GM18909 (cell line): ENCODE measurements around the gene F12.
"Not testable (repeated sequence)": the region's sequence is repeated elsewhere in the genome, so short reads cannot be mapped to it uniquely, and the experiment has no call there.

Experiments
- ATAC-seq: cut with Tn5 transposase; IDR thresholded peaks from one replicate; pipeline ENCODE4 v1.9.1; 2021; ENCODE audit warnings: mild to moderate bottlenecking; ENCODE audit not compliant: unreplicated experiment, poor library complexity

F12 gene

DNA sequence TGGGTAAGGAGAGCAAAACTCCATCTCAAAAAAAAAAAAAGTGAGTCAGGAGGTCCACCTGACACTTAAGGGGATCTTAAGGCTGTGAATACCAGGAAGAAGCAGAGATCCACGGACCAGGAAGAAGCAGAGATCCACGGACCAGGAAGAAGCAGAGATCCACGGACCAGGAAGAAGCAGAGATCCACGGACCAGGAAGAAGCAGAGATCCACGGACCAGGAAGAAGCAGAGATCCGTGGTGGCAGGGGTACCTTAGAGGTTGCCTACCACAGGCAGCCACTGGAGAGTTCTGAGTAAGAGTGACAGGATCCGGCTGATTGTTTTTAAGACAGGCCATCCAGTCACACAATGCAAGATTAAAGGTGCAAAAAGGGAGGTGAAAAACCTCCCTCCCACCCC lies 11.1 kb upstream of the F12 start:
- not testable (repeated sequence) for ATAC-seq

DNA sequence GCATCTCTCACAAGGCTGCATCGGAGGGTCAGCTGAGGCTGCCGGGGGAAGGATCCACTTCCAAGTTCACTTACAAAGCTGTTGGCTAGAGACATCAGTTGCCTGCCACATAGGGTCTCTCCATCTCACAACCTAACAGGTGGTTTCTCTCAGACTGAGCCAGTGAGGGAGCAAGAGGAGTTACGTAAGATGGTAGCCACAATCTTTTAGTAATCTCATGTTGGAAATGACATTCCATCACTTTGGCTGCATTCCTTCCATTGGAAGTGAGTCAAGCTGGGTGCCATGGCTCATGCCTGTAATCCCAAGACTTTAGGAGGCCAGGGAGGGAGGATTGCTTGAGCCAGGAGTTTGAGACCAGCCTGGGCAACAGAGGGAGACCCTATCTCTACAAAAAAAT lies 9.7 kb upstream of the F12 start:
- ATAC-seq, result no peak

DNA sequence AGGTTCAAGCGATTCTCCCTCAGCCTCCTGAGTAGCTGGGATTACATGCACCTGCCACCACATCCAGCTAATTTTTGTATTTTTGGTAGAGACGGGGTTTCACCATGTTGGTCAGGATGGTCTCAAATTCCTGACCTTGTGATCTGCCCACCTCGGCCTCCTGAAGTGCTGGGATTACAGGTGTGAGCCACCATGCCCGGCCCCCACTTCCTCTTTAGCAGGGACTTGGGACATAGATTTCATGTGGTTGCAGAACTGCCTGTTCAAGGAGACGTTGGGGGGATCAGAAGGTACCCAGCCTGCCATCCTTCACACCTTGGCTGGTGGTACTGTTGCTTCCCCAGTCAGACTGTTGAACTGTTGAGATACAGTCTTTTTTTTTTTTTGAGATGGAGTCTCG lies 7.7 kb upstream of the F12 start:
- not testable (repeated sequence) for ATAC-seq

DNA sequence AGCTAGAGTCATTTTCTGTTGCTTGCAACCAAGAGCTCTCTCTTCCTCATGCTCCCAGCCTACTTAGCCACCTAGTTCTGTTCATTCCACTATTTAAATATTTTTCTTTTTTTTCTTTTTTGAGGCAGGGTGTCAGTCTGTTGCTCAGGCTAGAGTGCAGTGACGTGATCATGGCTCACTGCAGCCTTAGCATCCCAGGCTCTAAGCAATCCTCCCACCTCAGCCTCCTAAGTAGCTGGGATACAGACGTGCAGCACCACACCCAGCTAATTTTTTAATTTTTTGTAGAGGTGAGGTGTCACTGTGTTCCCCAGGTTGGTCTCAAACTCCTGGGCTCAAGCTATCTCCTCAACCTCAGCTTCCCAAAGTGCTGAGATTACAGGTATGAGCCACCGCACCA lies 5.1 kb upstream of the F12 start:
- ATAC-seq, result no peak

DNA sequence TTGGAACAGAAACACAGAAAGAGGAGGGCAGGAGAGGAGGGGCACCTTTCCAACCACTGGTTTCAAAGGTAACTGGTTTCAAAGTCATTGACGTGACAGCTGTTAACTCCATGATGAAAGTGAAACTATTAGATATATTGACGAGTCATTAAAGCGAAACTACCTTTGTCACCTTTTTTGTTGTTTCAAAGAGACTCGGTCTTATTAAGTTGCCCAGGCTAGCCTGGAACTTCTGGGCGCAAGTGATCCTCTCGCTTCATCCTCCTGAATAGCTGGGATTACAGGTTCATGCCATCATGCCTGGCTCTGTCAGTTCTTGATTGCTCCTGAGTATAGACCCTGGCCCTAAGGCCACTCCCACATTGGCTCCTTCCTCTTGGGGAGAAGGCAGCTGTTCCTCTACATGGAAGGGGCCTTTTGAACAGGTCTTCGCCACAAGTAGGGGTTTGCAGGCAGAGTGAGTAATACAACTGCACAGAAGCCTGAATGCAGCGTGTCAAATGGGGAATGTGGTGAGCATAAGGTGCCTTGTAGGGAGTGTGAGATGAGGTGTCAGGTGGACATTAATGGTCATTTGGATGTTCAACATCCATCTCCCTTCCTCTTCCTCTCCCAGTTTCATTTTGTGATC lies 3.4 kb upstream of the F12 start:
- peak; percentile 58 for ATAC-seq

DNA sequence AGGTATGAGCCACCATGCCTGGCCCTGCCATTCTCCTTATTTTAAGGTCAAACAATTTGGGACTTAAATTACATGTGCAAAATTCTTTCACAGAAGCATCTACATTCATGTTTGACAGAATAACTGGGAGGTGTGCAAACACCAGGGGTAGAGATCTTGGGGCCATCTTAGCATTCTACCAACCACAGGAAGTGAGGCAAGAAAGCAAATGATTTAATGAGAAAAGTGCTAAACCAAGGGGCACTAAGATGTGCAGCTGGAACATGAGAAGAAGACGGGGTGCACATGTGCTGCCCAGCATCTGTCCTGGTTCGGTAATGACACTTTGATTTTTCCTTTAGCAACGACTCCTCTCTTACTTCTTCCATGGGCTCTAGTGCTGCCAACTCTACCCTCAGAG lies 1.2 kb upstream of the F12 start:
- no peak for ATAC-seq

DNA sequence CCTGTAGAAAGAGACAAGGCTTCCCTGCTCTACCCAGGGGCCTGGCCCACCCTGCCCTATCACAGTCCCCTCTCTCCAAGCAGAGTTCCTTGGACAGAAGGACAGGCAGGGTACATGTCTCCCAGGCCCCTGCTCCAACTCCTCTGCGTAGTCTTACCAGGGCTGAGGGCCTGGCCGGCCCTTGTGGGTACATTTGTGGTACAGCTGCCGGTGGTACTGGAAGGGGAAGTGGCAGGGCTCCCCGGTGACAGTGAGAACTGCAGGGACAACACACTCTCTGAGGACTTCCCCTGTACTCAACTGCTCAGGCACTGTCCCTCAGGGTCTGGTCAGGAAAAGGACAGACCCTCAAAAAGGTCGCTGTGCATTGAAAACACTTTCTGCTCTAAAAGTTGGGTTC lies 3.6 kb downstream of the F12 start:
- no peak for ATAC-seq

DNA sequence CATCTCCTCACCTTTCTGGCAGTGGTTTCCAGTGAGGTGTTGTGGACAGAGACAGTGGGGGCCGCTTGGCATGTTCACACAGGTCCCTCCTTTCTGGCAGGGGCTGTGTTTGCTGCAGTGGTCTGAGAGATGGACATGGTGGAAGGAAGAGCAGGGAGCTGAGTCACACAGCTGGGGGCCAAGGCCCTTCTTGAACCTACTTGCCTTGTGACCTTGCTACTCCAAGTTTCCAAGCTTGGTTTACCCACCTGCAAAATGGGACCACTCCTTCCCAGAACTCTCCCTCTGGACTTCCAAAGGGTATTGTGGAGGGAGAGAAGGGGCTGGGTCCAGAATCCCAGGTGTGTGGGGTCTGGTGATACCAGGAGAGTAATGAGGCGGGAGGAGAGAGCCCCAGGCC lies 4.1 kb downstream of the F12 start:
- ATAC-seq, result no peak

DNA sequence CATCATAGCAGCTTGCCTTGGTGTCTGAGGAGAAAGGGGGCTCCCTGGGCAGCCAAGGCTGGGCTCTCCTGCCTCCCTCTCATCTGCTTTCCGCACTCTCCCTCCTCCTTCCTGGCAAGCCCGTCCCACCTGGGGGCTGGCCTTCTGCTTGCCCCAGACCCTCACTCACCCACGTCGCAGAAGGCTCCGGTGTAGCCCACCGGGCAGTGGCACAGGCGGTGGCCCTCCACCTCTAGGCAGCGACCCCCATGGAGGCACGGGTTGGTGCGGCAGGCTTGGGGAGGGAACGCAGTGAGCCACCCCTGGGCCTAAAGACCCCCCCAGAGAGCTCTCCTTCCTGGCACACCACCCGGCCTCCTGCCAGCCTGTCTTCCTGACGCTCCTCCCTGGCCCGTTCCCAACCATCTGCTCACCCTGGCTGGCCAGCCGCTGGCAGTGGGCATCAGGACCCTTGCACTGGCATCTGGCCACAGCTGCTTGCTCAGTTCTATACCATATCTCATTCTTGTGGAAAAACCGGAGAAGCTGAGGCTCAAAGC lies 4.7 kb downstream of the F12 start:
- ATAC-seq, result no peak

DNA sequence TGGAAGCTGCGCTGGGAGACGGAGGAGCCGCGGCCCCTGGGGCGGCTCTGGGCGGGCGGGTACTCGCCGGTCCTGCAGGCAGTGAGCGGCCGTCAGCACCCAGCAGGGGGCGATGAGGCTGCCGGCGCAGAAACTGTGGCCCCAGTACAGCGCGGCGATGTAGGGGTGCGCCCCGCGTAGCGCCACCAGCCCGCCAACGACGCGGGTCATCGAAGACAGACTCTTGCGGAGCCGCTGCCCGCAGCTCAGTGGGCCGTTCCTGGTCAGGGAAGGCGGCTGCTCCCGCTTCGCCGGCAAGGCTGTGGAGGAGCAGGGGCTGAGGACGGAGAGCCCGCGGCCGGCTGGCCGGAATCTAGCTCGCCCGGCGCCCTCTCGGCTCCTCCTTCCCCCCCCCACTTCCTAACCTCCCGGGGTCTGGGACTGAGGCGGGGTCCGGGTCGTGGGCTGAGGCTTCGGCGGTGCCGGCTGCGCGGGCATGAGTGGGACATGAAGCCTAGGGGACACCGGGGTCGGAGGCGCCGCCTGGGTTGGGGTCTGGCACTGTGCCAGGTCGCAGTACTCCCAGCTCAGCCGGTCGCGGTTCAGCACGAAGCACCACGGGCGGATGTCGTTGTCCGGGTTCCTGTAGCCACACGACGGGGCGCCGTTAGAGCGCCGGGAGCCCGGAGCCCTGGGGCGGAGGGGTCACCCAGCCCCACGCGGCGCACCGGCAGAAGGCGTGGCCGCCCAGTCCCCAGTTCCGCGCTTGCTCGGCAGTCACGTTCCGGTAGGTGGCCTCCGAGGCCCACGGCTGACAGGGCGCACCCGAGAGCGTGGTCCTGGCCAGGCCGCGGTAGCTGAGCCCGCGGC lies 5.3 kb downstream of the F12 start:
- ATAC-seq, result peak; percentile 76

DNA sequence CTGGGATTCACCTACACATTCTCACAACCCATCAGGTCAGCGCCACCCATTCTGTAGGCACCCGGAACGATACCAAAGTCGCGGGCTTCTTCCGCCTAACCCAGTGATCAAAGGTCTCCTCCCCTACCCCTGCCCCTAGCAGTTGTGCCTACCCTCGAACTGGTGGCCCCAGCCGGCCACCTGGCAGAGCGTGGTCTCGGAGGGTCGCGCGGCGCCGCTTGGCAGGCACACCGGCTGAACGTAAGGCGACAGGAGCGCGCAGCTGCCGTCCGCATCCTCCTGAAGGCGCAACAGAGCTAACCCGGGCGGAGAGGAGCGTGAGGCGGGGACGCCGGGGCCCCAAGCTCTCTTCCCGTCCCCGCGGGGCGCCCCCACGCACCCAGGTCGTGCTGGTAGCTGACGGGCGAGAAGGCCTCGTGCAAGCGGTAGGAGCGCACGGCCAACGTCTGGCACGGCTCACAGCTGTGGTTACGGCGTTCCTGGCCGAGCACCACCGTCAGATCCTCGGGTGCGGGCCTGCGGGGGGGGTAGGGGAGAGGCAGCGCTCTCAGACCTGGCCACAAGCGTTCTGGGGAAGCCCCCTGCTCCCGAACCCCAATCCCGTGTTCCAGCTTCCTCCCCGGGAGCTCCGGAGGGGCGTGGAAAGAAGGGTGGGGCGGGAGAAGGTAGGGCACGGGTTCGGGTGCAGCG lies 6.1 kb downstream of the F12 start:
- peak; percentile 21 for ATAC-seq

DNA sequence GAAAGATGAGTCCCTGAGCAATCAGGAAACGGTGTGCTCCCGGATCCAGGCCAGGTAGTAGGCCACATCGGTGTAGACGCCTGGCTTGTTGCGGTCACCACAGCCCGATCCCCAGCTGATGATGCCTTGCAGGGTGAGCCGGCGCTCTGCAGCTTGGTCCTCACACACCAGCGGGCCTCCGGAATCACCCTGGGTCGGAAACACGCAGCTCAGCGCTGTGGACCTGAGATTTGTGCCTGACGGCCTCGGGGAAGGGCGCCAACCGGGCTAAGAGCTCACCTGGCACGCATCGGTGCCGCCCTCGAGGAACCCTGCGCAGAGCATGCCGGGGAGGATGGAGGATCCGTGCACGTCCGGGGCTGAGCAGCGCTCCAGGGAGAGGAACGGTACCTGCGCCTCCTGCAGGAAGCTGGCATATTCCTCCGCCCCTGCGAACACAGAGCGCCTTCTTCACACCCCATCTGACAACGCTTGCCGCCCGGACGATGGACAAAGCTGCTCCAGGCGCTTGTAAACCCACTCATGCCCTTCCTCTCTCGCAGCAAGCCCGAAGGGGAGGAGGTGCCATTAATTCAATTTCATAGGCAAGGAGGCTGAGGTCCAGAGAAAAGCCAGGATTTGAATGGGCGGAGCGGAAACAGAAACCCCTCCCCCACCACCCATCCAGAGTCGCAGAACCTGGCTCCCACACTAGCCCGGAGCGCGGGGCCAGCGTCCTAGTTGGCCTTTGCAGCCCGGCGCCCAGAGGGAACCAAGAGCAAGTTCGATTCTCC lies 6.9 kb downstream of the F12 start:
- no peak for ATAC-seq

DNA sequence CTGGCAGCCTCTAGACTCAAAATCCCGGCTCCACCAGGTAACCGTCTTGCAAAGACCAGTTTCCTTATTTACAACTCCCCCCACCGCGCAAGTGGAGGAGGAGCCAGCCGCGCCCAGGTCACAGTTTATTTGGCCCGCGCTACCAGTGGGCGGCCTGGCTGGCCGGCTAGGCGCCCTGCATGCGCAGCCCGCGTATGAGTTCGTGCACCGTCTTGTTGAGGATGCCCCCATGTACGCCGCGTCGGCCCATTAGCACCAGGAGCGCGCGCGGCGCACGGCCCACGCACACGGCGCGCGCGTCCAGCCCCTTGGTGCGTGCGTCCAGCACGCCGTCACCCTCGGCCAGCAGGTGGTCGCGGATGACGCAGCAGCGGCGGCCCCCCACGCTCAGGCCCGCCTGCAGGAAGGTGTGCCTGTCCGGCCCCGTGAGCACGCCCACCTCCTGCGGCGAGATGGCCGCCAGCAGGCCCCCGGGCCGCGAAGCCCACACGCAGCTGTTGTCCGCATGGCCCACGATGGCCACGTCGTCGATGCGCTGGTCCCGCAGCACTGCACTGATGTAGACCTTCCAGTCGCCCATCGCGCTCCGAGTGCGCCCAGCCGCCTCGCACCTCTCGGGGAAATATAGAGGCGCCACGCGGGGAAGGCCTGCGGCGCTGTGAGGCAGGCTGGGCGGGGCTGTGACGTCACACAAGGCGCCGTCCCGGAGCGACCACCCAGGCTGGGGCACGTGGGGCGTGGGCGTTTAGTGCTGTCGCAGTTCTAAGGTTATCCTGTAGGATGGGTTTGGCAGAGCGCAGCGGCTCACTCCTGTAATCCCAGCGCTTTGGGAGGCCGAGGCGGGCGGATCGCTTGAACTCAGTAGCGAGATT lies 9.1 kb downstream of the F12 start, which contains the start of gene PFN3:
Gene PFN3, minus strand, starts transcription at position 665 of the 872 bp plus-strand sequence. Its CDS starts 85 bp downstream, at position 580.
- no peak for ATAC-seq

DNA sequence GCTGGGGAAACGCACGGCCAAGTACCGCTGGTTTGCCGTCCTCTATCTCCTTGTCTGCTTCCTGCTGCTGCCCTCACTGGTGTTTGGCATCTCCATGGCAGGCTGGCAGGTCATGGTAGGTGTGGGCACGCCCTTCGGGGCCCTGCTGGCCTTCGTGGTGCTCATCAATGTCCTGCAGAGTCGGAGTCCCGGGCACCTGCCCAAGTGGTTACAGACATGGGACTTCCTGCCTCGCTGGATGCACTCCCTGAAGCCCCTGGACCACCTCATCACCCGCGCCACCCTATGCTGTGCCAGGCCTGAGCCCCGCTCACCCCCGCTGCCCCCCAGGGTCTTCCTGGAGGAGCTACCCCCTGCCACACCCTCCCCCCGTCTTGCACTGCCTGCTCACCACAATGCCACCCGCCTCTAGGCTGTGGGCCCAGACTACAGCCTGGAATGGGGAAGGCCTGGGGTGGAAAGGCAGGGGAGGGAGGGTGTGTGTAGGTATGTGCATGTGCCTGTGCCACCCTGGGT lies 11.4 kb downstream of the F12 start:
- no peak for ATAC-seq

DNA sequence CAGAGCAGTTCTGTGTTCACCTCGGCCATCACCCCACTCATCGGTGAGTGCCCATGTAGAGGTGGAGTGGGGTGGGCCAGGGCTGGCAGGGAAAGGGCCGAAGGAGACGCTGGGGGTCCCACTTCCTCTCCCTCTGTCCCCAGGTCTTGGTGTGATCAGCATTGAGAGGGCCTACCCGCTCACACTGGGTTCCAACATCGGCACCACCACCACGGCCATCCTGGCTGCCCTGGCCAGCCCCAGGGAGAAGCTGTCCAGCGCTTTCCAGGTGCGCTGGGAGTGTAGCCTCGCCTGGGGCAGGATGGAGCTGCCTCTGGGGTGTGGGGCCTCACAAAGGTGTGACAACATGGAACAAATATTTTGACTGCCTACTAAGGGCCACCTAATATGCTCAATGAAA lies 12.6 kb downstream of the F12 start:
- ATAC-seq, result no peak

DNA sequence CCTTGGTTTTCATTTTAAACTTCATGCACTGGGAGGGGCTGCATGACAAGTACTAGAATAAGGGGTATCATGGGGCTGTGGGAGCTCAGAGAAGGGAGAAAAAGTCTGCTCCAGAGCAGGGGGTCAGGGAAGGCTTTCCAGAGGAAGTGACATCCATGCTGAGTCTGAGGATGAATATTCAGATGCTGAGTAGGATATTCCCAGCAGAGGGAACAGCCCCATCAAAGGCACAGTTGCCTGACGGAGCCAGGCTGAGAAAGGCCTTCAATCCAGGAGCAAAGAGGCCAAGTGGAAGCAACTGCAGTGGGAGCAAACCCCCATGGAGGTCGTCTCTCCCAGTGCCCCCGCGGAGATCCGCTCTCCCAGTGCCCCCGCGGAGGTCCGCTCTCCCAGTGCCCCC lies 13.3 kb downstream of the F12 start:
- no peak for ATAC-seq

DNA sequence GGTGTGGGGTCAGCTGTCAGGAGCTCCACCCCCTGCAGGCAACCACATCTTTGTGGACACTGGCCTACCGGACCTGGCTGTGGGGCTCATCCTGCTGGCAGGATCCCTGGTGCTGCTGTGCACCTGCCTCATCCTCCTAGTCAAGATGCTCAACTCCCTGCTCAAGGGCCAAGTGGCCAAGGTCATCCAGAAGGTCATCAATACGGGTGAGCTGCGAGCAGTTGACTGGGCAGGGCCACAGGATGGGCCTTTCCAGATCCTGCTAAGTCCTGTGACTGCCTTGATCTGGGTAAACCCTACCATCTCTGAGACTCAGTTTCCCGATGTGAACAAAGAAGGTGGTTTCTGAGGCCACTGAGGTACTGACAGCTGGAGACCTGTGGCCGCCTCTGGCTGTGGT lies 15.4 kb downstream of the F12 start:
- no peak for ATAC-seq

DNA sequence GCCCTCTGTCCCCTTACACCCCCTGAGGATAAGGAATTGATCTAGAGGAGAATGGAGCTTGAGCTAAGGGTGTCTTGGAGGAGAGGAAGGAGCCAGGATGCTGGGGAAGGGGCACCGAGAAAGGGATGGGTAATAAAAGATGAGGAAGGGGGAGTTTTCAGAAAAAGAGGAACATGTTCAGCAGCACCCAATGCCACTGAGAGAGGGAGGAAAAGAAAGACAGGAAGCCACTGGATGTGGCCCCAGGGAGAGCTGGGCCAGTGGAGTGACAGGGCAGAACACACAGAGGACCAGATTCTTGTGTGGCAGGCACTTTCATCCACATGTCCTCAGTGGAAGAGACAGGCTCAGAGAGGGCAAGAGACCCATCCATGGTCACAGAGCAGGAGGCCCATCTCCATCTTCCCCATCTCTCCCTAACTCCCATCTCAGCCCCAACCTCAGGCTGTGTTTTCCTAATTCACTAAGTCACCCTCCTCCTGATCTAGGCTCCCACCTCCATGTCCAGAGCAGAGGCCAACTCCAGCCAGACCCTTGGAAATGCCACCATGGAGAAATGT lies 16.1 kb downstream of the F12 start:
- no peak for ATAC-seq

DNA sequence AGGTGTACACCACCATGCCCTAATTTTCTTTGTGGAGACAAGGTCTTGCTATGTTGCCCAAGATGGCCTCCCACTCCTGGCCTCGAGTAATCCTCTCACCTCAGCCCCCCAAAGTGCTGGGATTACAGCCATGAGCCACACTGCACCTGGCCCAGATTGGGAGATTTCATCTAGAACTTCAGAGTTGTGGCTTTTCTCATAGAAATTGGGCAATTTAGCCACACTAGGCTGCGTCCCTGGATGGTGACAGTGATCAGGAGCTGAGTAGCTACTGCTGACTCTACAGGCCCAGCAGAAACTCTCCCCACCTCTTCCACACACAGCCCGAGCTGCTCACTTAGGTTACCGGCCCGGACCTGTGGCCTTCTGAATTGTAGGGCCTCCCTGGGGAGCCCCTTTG lies 16.6 kb downstream of the F12 start:
- no peak for ATAC-seq
